A673 (cell line): ENCODE data around the gene CDK19. TPM values are rescaled to one million over a fixed set of nuclear protein-coding genes. Genes with fewer than 3 reads are reported as not detected.

ENCODE experiments used
- BruUV-seq: library from RNA; stranded (reverse); fragments of 400-500 nt; replicated peaks from 2 replicates; lab custom pipeline; 2021; lab: Mats Ljungman, UMichigan
- CTCF ChIA-PET: fragments of 300-600 bp; sonication (Branson Sonifier 250); formaldehyde crosslinking; loops from one replicate; lab custom pipeline; 2022; ENCODE audit warnings: antibody characterized with exemption; lab: Charles Lee
- POLR2A ChIA-PET: fragments of 300-600 bp; sonication (Branson Sonifier 250); formaldehyde crosslinking; loops from one replicate; lab custom pipeline; 2022; ENCODE audit warnings: antibody characterized with exemption; ENCODE audit not compliant: low non-redundant PET; lab: Charles Lee
- DNase-seq: peaks from one replicate; pipeline ENCODE4 v3.0.0-alpha.2; 2015; ENCODE audit warnings: low spot score
- H3K27ac ChIP-seq: fragments of 200-600 bp; sonication (generic); 2 replicates; pipeline ENCODE4 v1.5.1; 2016; ENCODE audit warnings: mixed run types, low read depth, mild to moderate bottlenecking, mixed read lengths, antibody characterized with exemption, low read length; ENCODE audit not compliant: poor library complexity, severe bottlenecking
- H3K27me3 ChIP-seq: fragments of 200-600 bp; sonication (generic); replicated peaks from 2 replicates; pipeline ENCODE4 v1.6.1; 2017; ENCODE audit warnings: mixed run types, low read depth, mild to moderate bottlenecking, mixed read lengths, antibody characterized with exemption, low read length; ENCODE audit not compliant: insufficient read depth, poor library complexity
- H3K36me3 ChIP-seq: fragments of 200-600 bp; sonication (generic); 2 replicates; pipeline ENCODE4 v1.6.1; 2016; ENCODE audit warnings: mixed run types, mild to moderate bottlenecking, mixed read lengths, antibody characterized with exemption, low read length; ENCODE audit not compliant: insufficient read depth, poor library complexity, severe bottlenecking
- H3K4me1 ChIP-seq: fragments of 200-600 bp; sonication (generic); 2 replicates; pipeline ENCODE4 v1.6.1; 2017; ENCODE audit warnings: mixed run types, mild to moderate bottlenecking, mixed read lengths, antibody characterized with exemption, low read length; ENCODE audit not compliant: insufficient read depth, poor library complexity, severe bottlenecking
- H3K4me3 ChIP-seq: fragments of 200-600 bp; sonication (generic); 2 replicates; pipeline ENCODE4 v1.5.1; 2016; ENCODE audit warnings: low read depth, mixed run types, mild to moderate bottlenecking, mixed read lengths, low read length; ENCODE audit not compliant: poor library complexity, severe bottlenecking
- H3K9me3 ChIP-seq: fragments of 200-600 bp; sonication (generic); 2 replicates; pipeline ENCODE4 v1.6.1; 2016; ENCODE audit warnings: mixed run types, low read depth, mild to moderate bottlenecking, mixed read lengths, antibody characterized with exemption, low read length; ENCODE audit not compliant: poor library complexity, severe bottlenecking
- CTCF ChIP-seq: fragments of 300-800, 200-600 bp; sonication (generic); conservative IDR thresholded peaks from 2 replicates; pipeline ENCODE4 v1.5.1; 2017; ENCODE audit warnings: low read depth, mild to moderate bottlenecking, antibody characterized with exemption, low read length, moderate library complexity, mixed read lengths
- EZH2 ChIP-seq: fragments of 200-600 bp; sonication (generic); IDR thresholded peaks from 2 replicates; pipeline ENCODE4 v1.6.1; 2017; ENCODE audit warnings: borderline replicate concordance, low read depth, mild to moderate bottlenecking, mixed read lengths, antibody characterized with exemption, low read length; ENCODE audit not compliant: poor library complexity, severe bottlenecking
- intact Hi-C: fragments of 100-400 bp; cut with micrococcal nuclease; formaldehyde crosslinking; loops from one replicate; pipeline ENCODE4 v1.10.0; 2022; ENCODE audit not compliant: unreplicated experiment
- total RNA-seq: library from RNA; stranded (reverse); gene quantifications from 2 replicates; pipeline ENCODE4 v1.2.3, GENCODE V29; 2021

Gene CDK19
- total RNA-seq, 1 experiment from 2014 or later = 23.7 TPM

GRCh38 chr6:110590821-110591351 is 224.4 kb downstream of the CDK19 start:
- intact Hi-C loops = no loop called here
- Histone ChIP-seq H3K27ac (no peak overlapping the region), H3K9me3 (no peaks in the 10 kb centered on the region)

DNA sequence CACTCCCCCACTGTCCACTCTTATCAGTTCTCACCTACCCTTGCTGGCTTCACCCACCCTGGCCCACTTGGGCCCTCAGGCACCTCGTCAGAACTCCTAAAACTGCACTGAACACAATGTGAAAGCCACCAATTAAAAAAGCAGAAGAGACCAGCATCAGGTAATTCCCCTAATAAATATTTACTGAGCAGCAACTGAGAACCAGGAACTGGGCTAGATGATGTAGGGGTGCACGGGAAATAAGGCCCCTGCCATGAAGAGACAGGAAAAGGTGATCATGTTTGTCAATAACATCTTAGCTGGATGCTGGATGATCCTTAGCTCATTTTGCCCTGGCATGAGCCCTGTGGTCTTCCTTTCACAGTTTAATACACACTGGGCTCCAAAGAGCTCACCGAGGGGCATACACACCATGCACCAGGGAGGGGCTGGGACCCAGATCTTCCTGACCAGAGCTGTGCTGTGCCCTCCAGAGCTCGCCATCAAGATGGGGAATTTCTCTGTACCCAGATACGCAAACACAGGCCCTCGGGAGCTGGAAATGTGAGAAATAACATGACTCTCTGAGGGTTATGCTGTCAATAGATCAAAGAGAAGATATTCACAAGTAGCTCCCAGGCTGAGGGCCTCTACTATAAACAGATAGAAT is 225.3 kb downstream of the CDK19 start:
- Histone ChIP-seq H3K27me3 (no peaks in the 10 kb centered on the region), H3K4me3 (no peak overlapping the region), H3K9me3 (no peaks in the 10 kb centered on the region), H3K36me3 (no peaks in the 10 kb centered on the region), H3K4me1 (no peaks in the 10 kb centered on the region), H3K27ac (no peak overlapping the region)
- intact Hi-C loops = no loop called here
- no peak for DNase-seq
- CTCF ChIA-PET = no interaction called here
- POLR2A ChIA-PET = no interaction called here
- TF ChIP-seq CTCF = no peak
- TF ChIP-seq EZH2 = no peak
- BruUV-seq = no TSS peak

More at GRCh38 chr6:110590821-110591351, 224.4 kb downstream of the CDK19 start:
- Histone ChIP-seq H3K27me3 (no peaks in the 10 kb centered on the region), H3K4me3 (no peak overlapping the region), H3K36me3 (no peaks in the 10 kb centered on the region), H3K4me1 (no peaks in the 10 kb centered on the region)
- POLR2A ChIA-PET = no interaction called here
- DNase-seq = no peak
- no TSS peak for BruUV-seq
- TF ChIP-seq CTCF (no peak), EZH2 (no peak)
- CTCF ChIA-PET = no interaction called here

DNA sequence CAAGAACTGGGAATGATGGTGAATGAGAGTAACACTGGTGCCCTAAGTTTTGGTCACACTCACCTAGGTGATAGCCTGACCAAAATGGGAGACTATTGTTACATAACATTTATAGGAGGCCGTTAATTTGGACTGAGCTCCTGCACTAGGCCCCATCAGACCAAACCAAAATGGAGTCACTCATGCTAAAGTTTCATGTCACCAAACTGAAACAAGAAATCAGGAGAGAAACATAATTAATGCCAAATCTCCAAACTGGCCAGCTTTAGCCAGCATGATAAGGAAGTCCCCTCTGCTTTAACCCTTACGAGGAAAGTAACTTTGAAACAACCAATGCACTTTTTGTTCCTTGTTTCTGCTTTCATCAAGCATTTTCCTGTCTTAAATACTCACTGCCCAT is 227.9 kb downstream of the CDK19 start:
- no peaks in the 10 kb centered on the region for H3K4me1 ChIP-seq
- DNase-seq = no peak
- POLR2A ChIA-PET = no interaction called here
- no TSS peak for BruUV-seq
- no peaks in the 10 kb centered on the region for H3K36me3 ChIP-seq
- H3K27ac ChIP-seq = no peak overlapping the region
- intact Hi-C loops = no loop called here
- no peak for TF ChIP-seq CTCF
- CTCF ChIA-PET = no interaction called here
- no peak overlapping the region for H3K4me3 ChIP-seq
- no peaks in the 10 kb centered on the region for H3K27me3 ChIP-seq
- H3K9me3 ChIP-seq = no peaks in the 10 kb centered on the region
